Cerebellar nuclear complex (tissue), 1 donor: ENCODE results near the gene PPDPF.

Experiments used
- DNase-seq, 2 experiments: peaks; one replicate each; lab custom pipeline; 2025; lab: John Stamatoyannopoulos, UW

PPDPF gene

DNA sequence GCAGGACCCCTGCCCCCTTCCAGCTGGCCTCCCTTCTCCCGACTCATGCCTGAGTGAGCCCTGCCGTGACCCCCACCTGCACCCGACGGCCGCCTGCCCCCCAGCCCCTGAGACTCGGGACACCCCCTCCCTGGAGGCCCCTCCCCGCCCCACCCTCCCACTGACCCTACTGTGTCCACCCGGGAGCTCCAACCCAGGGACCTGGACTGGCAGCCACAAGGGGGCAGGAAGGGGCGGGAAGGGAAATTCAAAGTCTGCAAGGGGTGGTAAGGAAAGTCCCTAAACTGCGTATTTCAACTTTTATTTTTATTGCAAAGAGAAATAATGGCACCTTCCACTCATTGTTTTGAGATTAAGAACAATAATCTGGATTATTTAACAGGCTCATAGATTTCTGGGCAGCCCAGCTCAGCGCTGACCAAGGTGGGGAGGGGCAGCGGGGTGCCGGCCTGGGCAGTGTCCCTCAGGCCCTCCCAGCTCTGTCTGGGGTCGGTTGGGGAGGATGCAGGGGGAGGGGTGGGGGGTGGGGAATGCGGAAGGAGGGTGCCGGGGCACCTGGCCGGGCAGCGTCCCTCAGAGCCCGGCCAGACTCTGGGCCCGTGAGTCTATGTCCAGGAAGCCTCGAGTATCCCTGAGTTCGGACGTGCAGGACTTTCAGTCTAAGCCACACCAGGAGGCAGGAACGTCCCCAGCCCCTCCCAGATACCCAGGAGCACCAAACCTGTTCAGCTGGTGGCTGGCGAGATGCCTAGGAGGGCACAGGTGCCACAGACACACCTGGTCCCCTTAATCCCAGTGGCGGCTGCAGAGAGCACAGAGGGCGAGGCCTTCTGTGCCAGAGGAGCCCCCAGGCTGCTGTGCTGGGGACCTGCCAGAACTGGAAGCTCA is 17.9 kb downstream of the PPDPF start:
- DNase-seq = no peak

DNA sequence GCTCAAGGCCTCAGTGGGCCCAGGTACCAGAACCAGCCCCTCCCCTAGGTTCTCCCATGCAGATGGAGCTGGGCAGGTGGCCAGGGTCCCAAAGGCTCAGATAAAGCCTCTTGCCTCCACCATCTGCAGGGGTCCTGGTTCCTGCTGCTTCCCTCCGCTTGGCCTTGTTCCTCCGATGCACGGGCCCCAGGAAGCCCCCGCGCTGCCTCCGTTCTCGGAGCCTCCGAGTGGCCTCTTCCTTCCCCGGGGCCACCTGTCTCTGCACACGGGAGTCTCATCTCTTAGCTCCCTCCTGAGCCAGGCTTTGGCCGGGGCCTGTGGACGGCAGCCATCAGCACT is 18.5 kb downstream of the PPDPF start:
- no peak for DNase-seq

GRCh38 chr20:63539441-63540370 is 19.1 kb downstream of the PPDPF start:
- DNase-seq = no peak

DNA sequence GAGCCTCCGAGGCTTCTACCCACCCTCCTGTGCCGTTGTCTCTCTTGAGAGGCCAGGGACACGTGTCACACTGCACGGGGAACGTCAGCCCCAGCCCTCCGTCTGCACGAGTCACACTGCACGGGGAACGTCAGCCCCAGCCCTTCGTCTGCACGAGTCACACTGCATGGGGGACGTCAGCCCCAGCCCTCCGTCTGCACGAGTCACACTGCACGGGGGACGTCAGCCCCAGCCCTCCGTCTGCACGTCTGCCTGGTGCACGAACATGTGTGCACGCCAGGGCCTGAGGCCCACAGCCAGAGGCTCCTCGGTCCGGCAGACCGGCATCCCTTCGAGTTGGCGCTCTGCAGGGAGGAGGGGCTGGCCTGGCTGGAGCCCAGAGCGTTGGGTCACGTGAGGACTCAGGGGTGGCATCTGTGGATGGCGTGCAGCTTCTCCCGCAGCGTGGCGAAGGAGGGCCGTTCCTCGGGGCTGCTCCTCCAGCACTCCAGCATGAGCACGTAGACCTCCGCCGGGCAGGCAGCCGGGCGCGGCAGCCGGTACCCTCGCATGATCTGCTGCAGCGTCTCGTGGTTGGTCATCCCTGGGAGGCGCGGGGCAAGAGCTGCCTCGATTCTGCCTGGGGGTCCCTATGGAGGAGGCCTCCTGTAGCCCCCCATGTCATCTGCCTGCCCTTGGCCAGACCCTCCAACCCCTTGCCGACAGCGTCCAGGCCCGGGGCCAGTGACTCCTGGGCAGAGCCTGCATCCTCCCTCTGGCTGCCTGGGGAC is 20.0 kb downstream of the PPDPF start:
- no peak for DNase-seq

- no peak for DNase-seq
These were observed 20.8 kb downstream of the PPDPF start for GRCh38 chr20:63541371-63541770.

- DNase-seq = no peak
These were observed 21.5 kb downstream of the PPDPF start for GRCh38 chr20:63542031-63542559.

DNA sequence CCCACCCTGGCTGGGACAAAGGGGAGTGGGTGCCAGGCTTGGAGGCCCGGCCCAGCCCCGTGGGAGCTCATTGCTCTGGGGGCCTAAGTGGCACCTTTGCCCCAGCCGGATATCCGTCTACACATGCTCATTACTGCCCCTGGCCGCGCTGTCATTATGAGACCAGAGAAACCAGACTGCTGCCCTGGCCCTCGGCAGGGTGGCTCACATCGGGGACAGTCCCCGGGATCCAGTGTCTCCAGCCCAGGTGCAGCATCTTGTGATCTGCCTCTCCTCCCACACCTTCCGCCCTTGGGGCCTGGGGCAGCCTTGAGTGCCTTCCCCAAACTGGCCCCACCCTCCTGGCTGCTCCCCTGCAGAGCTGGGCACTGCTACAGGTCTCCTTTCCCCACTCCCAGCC is 22.1 kb downstream of the PPDPF start:
- DNase-seq = no peak

- DNase-seq = no peak
These were observed 22.6 kb downstream of the PPDPF start for GRCh38 chr20:63543131-63543530.

DNA sequence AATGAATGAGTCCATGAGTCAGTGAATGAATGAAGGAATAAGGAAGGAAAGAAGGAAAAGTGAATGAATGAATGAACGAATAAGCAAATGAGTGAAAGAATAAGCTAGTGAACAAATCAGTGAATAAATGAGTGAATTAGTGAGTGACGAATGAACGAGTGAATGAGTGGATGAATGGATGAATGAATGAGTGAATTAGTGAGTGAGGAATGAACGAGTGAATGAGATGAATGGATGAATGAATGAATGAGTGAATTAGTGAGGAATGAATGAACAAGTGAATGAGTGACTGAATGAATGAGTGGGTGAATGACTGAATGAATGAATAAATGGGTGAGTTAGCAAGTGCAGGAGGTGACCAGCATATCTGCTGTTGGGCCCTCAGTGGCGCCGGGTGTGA is 23.2 kb downstream of the PPDPF start:
- no peak for DNase-seq

DNA sequence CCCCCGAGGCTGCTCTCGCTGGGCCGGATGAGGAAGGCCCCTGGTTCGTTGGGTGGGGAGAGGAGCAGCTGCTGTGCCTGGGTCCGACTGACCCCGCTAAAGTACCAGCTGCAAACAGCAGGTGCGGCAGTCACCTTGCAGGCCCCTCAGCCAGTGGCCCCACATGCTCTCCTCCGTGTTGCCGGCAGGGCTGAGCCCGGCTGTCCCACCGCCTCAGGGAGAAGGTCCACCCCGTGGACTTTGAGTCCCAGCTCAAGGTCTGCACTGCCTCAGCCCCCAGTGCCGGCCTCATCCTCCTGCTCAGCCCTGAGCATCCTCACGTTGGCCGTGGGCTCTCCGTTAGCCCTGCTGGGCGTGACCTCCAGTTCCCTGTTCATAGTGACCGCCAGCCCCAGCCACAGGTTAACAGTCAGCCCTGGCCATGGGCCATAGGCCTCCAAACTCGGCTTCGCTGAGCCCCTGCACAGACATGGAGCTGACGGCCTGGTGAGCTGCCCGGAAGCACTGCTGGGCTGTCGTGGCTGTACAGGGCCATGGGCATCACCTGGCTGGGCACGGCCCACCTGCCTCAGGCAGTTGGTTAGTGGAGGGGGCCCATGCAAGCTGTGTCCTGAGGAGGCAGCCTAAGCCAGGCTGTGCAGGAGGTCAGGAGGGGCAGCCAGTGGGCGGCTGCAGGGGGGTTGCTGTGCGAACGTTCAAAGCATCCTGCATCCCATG is 23.8 kb downstream of the PPDPF start:
- DNase-seq = no peak

DNA sequence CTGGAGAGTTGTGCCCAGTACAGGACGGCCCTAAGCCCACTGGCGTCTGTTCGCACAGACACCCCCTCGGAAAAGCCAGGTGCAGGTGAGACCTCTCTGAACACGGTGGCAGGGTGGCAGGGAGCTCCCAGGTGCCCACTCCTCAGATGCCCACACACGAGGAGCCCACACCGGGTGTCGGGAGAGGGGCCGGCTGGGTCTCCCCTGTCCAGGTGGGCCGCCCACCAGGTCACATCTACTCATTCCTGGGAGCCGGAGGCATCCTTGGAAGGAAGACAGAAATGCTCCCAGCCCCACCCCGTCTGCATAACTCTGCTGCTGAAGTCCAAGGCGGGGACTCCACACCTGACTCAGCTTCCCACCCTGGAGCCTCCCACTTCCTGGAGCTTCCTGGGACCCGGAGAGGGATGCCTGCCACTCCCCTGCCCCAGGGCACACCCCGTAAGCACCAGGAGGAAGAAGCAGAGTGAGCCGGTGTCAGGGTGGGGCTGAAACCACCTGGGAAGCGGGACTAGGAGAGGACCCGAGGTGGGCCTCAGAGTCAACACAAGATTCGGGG is 24.5 kb downstream of the PPDPF start:
- DNase-seq = no peak

GRCh38 chr20:63545814-63546213 is 25.2 kb downstream of the PPDPF start:
- DNase-seq = no peak

DNA sequence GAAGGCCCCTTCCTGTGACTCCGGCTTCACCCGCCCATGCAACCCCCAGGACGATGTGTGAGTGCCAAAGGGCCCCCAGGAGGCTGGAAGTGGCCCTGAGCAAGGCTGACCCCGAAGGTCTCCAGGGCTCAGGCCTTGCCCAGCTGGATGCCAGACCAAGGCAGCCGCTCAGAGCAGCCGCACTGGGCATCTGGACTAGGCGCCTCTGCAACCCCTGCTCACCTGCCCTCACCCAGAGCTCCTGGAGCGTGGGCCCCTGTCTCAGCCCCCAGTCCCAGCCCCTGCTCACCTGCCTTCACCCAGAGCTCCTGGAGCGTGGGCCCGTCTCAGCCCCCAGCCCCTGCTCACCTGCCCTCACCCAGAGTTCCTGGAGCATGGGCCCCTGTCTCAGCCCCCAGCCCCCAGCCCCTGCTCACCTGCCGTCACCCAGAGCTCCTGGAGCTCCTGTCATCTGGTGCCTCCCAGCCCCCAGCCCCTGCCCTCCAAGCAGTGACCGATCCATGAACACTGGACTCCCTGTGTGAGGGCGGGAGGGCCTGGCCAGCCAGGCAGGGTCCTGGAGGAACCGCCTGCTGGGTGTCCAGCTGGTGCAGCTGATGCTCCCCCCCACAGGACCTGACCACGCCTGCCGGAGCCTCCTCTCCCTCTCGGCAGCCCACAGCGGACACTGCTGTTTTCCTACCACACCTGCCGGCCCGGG is 25.8 kb downstream of the PPDPF start:
- DNase-seq = no peak

GRCh38 chr20:63546956-63547724 is 26.6 kb downstream of the PPDPF start:
- DNase-seq = no peak

DNA sequence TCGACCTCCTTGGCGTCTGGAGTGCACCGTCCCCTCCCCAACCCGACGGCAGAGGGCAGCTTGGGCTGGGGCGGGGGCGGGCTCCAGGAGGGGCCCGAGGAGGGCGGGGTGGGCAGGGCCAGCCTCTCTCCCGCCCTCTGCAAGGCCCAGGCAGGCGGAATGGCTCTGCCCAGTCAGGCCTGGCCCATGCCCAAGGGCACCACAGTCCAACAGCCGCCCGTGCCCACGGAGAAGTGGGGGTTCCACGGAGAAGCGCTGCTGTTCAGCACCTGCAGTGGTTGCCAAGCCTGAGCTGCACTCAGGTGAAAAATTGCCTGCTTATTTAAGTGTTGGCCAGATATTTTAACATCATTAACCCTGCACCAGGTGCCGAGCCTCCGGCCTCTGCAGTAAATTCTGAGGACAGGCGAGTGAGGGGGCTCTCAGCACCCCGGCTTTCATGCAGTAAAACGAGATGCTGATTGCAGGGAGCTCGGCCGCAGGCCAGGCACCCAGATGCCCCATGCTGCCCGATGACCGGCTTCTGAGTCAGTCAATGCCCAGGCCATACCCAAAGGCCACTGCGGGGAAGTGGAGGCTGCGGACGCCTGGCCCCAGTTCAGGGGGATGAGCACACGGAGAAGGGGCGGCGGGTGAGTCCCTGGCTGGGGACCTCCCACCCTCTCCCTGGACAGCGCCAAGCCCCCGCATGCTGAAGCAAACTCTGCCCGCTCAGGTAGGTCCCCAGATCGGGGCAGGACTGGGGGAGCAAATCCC is 27.3 kb downstream of the PPDPF start, which contains the start of gene SRMS:
SRMS (minus strand) TSS at position 25 of the 756 bp plus-strand sequence. CDS start 286 bp downstream, outside the sequence.
- DNase-seq = no peak

- no peak for DNase-seq
These were observed 28.0 kb downstream of the PPDPF start for GRCh38 chr20:63548542-63548941.

GRCh38 chr20:63549019-63549418 is 28.5 kb downstream of the PPDPF start:
- DNase-seq = no peak

DNA sequence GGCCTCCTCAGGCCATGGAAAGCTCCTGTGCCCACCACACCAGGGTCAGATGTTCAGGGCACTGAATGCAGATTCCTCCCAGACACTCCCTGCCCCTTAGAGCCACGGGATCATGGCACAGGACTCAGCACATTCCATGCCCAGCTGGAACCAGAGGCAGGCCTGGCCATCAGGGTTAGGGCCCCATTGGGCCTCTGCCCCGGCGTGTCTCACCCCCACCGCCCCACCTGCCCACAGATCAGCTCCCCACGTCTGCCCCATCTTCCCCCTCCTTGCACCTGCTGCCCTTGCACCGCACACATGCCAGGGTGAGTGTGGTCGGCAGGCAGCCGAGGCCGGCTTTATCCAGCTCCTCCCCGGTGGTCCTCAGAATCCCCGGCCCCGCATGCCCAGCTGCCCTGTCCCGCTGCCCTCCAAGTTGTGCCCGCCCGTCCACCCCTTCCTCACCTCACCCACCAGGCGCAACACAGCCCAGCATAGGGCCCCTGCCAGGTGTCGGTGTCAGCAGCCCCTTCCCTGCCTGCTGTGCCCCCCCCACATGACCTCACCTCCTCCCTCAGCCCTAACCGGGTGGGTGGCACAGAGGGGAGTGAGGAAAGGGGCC is 29.2 kb downstream of the PPDPF start:
- no peak for DNase-seq
